ENCODE data around the gene PPIL6.

The PPIL6 gene

DNA sequence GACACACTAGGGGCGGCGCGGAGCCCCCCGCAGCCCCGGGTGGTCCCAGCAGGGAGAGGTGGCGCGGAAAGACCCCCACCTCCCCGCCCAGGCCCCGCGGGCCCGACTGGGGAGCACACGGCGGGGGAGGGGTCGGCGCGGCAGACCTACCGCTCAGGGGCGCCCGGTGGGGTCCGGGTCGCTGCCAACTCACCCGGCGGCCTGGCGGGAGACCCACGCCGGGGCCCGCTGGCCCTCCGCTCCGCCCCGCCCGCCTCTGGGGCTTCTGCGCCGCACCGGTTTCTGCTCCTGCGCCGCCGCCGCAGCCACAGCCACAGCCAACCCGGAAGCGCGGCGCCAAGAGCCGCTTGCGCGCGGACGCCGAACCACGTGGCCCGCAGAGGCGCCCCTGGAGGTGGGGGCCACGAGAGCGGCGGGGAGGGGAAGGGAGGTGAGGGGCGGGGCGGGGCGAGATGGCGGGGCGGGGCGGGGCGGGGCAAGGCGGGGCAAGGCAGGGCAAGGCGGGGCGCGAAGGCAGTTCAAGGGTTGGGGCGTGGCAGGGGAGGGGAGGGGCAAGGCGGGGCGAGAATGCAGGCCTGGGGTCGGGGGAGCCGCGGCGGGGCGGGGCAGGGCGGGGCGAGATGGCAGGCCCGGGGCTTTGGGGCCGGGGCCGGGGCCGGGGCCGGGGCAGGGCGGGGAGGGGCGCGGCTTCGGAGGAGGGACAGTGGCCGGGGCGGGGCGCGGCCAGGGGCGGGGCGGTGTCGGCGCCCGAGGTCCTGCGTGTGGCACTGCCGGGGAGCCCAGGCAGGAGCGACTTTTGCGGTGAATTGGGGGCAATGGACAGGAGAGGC is 42.7 kb upstream of the PPIL6 start, which contains the start of gene ZBTB24:
Gene ZBTB24 (minus strand): TSS at position 315 of the 830 bp plus-strand sequence. CDS start 1,193 bp downstream, outside the sequence.
- TF ChIP-seq, protein P1, sequence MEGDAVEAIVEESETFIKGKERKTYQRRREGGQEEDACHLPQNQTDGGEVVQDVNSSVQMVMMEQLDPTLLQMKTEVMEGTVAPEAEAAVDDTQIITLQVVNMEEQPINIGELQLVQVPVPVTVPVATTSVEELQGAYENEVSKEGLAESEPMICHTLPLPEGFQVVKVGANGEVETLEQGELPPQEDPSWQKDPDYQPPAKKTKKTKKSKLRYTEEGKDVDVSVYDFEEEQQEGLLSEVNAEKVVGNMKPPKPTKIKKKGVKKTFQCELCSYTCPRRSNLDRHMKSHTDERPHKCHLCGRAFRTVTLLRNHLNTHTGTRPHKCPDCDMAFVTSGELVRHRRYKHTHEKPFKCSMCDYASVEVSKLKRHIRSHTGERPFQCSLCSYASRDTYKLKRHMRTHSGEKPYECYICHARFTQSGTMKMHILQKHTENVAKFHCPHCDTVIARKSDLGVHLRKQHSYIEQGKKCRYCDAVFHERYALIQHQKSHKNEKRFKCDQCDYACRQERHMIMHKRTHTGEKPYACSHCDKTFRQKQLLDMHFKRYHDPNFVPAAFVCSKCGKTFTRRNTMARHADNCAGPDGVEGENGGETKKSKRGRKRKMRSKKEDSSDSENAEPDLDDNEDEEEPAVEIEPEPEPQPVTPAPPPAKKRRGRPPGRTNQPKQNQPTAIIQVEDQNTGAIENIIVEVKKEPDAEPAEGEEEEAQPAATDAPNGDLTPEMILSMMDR (IDR thresholded peaks at IDR 0.05; ENCODE audit: low read depth, low read length) = no peak
- DNase-seq (ENCODE audit: extremely low read depth, low read depth) = peak; percentile 64

DNA sequence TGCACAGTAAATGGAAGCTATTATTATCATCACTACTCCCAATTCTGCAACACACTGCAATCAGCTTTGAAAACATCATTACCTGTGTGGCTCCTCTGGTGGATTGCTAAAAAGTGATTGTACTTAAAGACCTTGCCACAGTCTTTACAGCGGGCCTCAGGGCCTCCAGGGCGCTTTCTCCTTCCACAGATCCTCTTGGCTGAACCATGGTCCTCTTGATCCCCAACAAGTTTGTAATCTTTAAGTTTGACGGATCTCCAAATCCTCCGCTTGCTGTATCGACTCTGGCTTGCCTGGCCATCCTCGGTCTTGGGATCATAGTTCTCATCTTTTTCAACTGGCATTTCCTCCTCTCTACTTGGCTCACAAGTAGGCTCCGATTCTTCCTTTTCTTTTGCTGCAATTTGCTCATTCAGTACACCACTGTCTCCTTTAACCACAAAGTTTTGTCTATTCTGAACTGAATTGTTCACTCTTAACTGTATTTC is 40.6 kb upstream of the PPIL6 start:
- TF ChIP-seq, protein P1 (IDR thresholded peaks at IDR 0.05; ENCODE audit: low read depth, low read length) = no peak
- DNase-seq (ENCODE audit: extremely low read depth, low read depth) = no peak

DNA sequence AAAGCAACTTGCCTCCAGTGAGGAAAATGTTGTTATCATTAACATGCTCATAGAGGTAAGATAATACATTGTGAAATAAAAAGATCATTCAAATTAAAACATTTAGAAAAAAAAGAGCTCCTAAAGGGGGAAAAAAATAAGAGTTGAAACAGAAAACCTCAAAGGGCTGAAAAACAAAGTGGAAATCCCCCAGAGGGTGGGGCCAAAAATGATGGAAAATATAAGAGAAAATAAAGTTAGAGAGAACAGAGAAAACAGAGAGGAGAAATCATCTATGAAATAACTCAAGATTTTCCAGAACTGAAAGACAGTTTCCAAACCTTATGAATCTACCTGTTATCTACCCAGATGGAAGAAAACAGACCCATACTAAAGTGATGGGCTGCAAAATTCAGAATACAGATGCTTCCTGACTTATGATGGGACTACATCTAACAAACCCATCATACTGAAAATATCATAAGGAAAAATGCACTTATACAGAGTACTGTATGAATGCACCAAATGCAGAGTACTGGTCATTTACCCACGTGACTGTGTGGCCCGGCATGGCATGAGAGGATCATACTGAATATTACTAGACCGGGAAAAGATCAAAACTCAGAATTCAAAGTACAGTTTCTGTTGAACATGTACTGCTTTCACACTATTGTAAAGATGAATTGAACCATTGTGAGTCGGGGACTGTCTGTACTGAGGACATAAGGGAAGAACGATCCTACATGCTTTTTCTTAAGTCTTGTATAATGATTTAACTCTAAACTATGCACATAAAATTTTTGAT is 38.6 kb upstream of the PPIL6 start:
- no peak for DNase-seq (ENCODE audit: extremely low read depth, low read depth)
- TF ChIP-seq, protein P1 (IDR thresholded peaks at IDR 0.05; ENCODE audit: low read depth, low read length) = no peak

DNA sequence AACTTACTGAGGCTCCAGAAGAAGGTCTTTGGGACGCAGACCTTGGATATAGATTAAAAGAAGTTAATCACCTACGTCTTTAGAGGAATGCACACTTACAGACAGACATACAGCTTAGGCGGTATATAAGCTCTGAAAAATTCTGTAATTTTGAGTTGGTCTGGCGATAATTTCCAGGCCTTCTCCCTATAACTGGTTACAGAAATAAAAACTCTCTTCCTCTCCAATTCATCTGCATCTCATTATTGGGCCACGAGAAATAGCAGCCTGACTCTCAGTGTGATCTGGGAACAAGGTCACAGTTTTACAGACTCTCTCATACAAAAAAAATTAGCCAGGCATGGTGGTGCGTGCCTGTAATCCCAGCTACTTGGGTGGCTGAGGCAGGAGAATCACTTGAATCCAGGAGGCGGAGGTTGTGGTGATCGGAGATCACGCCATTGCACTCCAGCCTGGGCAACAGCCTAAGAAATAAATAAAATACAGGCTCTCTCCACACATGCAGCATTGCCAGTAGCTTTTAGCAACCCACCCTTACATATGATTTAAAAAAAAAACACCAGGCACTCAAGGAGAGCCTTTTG is 37.9 kb upstream of the PPIL6 start:
- TF ChIP-seq, protein P1 (IDR thresholded peaks at IDR 0.05; ENCODE audit: low read depth, low read length) = no peak
- DNase-seq (ENCODE audit: extremely low read depth, low read depth) = peak; percentile 44

DNA sequence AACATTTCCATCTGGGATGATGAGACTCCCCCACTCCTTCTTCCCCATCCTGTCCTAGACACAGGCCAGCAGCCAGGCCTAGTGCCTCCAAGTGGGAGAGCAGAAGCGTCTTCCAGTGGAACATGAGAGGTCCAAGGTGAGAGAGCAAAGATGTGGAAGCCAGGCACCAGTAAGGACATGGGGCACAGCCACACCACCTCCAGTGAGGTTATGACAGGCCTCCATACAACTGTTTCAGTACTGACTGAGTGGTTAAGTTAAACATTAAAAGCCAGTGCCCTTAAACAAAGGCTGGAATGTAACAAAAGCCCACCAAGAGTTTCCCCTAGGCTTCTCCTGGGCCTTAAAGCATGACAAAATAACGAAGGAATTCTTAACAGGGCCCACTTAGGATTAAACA is 37.3 kb upstream of the PPIL6 start:
- DNase-seq (ENCODE audit: extremely low read depth, low read depth) = no peak
- TF ChIP-seq, protein P1 (IDR thresholded peaks at IDR 0.05; ENCODE audit: low read depth, low read length) = no peak

DNA sequence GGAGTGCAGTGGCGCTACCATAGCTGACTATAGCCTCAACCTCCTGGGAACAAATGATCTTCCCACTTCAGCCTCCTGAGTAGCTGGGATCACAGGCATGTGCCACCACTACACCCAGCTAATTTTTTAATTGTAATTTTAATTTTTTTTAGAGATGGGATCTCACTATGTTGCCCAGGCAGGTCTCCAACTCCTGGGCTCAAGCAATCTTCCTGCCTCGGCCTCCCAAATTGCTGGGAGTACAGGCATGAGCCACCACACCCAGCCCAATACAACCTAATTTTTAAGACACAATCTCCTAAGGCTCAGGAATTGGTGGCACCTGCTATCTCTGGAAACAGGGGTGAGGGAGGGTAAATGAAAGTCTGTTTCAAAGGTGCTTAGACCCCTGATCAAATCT is 36.8 kb upstream of the PPIL6 start:
- no peak for DNase-seq (ENCODE audit: extremely low read depth, low read depth)
- TF ChIP-seq, protein P1 (IDR thresholded peaks at IDR 0.05; ENCODE audit: low read depth, low read length) = no peak
